ENCODE data around the gene PFN1.
A peak's percentile ranks its signal among the peaks of the same experiment; 100 is the strongest.
"Not testable (repeated sequence)": the region's sequence is repeated elsewhere in the genome, so short reads cannot be mapped to it uniquely, and the experiment has no call there.

Gene PFN1

GRCh38 chr17:4921320-4921719 lies 27.0 kb downstream of the PFN1 start:
- no peak for DNase-seq (ENCODE audit: low spot score)

DNA sequence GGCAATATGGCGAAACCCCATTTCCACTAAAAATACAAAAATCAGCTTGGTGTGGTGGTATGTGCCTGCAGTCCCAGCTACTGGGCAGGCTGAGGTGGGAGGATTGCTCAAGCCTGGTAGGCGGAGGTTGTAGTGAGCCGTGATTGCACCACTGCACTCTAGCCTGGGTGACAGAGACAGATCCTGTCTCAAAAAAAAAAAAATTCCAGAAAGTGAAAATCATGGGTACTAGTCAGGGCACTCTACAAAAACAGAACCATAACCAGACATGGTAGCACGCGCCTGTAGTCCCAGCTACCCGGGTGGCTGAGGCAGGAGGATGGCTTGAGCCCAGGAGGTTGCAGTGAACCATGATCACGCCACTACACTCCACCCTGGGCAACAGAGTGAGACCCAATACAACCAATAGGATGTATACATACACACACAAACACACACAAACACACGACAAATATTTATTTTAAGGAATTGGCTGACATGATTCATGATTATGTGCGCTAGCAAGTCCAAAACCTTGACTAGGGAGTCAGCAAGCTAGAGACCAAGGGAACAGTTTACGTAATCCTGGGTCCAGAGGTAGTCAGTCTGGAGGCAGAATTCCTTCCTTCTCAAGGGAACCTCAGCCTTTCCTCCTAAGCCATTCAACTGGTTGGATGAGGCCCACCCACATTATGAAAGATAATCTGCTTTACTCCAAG lies 27.8 kb downstream of the PFN1 start:
- no peak for DNase-seq (ENCODE audit: low spot score)

DNA sequence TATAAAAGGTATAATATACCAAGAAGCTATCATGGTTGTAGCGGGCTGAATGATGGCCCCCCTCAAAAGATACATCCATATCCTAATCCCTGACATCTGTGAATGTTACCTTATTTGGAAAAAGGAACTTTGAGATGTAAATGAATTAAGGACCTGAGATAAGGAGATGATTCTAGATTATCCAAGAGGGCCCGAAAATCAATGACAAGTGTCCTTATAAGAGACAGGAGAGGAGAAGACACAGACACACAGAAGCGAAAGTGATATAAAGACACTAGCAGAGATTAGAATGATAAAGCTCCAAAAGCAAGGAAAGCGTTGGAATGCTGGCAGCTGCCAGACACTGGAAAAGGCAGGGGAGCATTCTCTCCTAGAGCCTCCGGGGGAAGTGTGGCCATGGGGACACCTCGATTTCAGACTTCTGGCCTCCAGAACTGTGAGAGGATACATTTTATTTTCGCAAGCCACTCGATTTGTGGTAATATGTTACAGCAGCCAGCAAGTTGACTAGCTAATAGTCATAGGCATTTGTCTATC lies 28.8 kb downstream of the PFN1 start:
- DNase-seq (ENCODE audit: low spot score) = no peak

DNA sequence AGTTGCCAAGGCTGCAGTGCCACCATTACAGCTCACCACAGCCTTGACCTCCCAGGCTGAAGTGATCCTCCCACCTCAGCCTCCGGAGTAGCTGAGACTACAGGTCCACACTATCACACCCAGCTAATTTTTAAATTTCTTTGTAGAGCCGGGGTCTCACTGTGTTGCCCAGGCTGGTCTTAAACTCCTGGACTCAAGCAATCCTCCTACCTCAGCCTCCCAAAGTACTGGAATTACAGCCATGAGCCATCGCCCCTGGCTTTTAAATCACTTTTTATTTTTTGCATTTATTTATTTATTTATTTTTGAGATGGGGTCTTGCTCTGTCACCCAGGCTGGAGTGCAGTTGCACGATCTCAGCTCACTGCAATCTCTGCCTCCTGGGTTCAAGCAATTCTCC lies 33.8 kb downstream of the PFN1 start:
- DNase-seq (ENCODE audit: low spot score) = not testable (repeated sequence)

- no peak for DNase-seq (ENCODE audit: low spot score)
These were observed 34.3 kb downstream of the PFN1 start for GRCh38 chr17:4913994-4914393.

DNA sequence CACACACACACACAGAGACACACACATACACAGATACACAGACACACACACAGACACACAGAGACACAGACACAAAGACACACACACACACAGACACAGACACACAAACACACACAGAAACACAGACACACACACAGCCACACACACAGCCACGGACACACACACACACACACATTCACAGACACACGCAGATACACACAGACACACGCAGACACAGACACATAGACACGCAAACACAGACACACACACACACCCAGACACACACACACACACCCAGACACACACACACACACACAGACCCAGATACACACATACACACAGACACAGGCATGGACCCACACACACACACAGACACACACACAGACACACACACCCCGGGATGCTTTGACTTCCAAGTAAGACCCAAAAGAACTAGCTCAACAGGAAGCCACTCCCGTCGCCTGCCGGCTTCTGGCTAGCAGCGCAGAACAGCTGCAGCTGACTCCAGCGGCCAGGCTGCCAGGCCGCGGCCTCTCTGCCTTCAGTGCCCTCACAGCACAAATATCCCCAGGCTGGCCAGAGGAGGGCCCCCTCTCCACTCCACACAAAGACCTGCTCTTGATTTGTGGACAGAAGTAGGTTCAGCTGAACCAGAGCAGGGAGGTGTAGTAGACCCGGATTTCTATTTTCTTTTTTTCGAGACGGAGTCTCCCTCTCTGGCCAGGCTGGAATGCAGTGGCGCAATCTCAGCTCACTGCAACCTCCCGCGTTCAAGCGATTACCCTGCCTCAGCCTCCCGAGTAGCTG lies 39.4 kb downstream of the PFN1 start:
- peak; percentile 92 for DNase-seq (ENCODE audit: low spot score)

DNA sequence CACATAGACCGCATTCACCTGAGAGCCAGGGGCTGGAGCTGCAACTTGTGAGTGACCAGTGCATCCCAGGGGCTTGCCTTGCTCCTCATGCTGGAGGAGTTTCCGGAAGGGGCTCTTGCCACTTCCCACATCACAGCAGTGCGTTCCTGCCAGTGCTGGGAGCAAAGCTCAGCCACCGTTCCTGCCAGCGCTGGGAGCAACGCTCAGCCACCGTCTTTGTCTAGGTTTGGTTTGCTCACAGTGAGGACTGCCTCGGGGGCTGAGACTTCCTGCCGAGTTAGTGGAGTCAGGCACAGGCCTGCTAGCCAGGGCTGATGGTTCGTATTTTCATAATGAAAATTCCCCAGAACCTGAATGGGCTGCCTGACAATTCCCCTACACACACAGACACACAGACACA lies 40.0 kb downstream of the PFN1 start:
- DNase-seq (ENCODE audit: low spot score) = no peak

- not testable (repeated sequence) for DNase-seq (ENCODE audit: low spot score)
These were observed 41.7 kb downstream of the PFN1 start for GRCh38 chr17:4906642-4907041.

DNA sequence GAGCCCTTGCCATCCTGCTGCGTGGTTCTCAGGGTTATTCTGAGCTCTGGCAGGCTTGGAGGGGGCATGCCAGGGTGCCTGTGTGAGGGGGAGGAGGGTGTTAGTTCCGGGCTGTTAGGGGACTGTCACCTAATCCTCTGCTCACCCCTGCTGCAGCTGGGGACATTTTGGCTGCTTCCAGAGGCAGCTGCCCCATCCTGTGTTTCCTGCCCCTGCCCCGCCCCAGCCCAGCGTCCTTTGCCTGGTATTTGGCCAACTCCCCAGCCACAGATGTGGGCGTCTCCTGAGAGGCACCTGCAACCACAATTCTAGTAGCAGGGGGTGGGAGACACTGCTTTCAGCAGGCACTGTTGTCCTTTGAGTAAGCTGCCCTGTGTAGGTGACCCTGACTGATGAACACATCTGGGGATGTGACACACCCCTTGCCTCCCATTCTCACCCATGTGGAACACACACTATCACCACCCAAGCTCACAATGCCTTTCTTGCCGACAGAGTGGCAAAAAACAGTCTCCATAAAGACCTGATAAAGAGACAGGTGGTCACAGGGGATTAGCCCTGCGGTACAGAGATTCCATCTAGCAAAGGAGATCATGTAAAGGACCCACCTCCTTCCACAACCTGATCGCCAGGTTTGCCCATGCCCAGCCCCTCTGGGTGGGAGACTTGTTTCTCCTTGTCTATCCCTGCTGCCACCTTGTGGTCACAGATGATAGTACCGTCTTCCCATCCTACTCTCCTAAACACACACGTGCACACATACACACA lies 45.1 kb downstream of the PFN1 start, which contains the start of gene CHRNE:
Gene CHRNE (minus strand): TSS at position 48 of the 768 bp plus-strand sequence. CDS start 35 bp downstream, at position 13.
- DNase-seq (ENCODE audit: low spot score) = peak; percentile 92

DNA sequence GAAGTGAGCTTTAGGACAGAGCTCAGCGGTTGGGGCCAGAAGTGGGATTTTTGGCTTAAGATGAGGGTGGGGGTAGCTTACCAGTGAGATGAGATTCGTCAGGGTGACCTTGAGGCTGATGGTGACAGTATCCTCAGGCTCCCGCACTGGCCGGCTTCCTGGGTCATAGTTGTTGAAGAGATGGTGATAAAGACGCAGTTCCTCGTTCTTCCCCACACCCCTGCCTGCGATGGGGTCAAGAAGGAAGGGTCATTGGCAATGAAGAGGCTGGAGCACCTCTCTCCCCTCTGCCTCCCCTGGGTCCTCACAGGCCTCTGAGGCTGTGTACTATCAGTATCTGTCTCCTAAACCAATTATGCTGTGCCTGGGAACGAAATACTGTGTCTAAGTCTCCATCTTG lies 45.8 kb downstream of the PFN1 start:
- DNase-seq (ENCODE audit: low spot score) = no peak

GRCh38 chr17:4901648-4902344 lies 46.5 kb downstream of the PFN1 start:
- DNase-seq (ENCODE audit: low spot score) = no peak

DNA sequence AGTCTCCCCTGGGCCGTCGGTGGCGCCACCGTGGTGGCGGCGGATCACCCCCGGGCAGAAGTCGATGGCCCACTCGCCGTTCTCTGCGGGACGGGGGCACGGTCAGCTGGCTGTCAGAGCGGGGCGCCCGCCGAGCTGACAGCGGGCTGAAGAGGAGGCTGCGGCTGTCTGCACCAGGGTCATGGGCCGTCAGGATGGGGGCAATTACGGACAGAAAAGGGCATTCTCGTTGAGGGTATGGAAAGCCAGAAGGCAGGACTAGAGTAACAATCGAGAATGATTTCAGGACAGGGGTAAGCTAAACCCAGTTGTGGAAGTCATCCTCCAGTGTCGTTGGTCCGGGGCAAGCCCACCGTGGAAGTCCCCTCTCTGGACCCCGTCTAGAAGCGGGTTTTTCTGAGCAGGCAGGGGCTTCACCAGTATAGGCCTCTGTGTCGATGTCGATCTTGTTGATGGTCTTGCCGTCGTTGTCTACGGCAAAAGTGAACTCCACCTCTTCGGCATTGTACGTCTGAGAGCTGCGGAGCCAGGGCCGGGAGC lies 47.2 kb downstream of the PFN1 start:
- DNase-seq (ENCODE audit: low spot score) = no peak

GRCh38 chr17:4900231-4901107 lies 47.9 kb downstream of the PFN1 start:
- DNase-seq (ENCODE audit: low spot score) = no peak

GRCh38 chr17:4899341-4900230 lies 48.7 kb downstream of the PFN1 start, which contains the start of gene C17orf107:
Gene C17orf107 (plus strand): TSS chr17:4899536. CDS start chr17:4899763, 227 bp downstream.
- no peak for DNase-seq (ENCODE audit: low spot score)

GRCh38 chr17:4898927-4899326 lies 49.4 kb downstream of the PFN1 start:
- no peak for DNase-seq (ENCODE audit: low spot score)

DNA sequence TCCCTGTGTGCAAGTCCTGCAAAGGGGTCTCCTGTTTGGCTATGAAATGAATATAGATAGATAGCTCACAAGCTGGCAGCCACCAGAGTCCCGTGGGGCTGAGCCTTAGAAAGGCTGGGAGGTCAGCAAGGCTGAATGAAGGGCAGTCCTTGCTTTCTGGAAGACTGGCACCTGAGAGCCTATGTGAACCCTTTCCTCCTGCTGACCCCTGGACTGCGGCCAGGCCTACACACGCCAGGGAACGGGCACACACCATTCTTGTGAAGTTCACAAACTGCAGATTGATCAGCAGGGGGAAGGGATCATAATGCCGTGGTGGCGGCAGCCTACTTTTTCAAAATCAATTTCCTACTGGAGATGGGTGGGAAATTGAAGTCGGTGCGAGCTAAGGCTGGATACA lies 50.0 kb downstream of the PFN1 start:
- DNase-seq (ENCODE audit: low spot score) = no peak

DNA sequence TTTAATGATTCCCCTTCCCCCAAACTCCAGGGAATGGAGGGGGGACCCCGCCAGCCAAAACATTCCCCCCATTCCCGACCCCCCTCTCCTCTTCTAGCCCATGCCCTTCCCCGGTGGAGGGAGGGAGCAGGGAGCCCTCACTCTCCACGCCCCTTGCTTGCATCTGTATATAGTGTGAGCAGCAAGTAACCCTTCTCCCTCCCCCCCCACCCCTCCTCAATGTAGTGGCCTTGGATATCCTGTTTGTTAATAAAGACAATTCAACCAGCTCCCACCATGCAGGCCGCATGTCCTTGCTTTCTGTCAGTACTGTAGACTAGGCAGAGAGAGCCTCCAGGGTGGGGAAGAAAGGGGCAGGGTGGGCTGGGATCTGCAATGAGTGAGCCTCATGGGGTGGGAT lies 50.5 kb downstream of the PFN1 start:
- no peak for DNase-seq (ENCODE audit: low spot score)

DNA sequence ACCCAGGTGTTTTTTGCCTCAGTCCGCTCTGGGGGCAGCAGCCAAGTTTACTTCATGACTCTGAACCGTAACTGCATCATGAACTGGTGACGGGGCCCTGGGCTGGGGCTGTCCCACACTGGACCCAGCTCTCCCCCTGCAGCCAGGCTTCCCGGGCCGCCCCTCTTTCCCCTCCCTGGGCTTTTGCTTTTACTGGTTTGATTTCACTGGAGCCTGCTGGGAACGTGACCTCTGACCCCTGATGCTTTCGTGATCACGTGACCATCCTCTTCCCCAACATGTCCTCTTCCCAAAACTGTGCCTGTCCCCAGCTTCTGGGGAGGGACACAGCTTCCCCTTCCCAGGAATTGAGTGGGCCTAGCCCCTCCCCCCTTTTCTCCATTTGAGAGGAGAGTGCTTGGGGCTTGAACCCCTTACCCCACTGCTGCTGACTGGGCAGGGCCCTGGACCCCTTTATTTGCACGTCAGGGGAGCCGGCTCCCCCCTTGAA lies 51.1 kb downstream of the PFN1 start:
- no peak for DNase-seq (ENCODE audit: low spot score)

All from SW480 (cell line).